ENCODE measurements around the gene SETD5. TPM values are rescaled to one million over a fixed set of nuclear protein-coding genes. Genes with fewer than 3 reads are reported as not detected.
A peak's percentile ranks its signal among the peaks of the same experiment; 100 is the strongest.

SETD5 gene
- total RNA-seq, 1 experiment from 2014 or later, result 279 TPM

DNA sequence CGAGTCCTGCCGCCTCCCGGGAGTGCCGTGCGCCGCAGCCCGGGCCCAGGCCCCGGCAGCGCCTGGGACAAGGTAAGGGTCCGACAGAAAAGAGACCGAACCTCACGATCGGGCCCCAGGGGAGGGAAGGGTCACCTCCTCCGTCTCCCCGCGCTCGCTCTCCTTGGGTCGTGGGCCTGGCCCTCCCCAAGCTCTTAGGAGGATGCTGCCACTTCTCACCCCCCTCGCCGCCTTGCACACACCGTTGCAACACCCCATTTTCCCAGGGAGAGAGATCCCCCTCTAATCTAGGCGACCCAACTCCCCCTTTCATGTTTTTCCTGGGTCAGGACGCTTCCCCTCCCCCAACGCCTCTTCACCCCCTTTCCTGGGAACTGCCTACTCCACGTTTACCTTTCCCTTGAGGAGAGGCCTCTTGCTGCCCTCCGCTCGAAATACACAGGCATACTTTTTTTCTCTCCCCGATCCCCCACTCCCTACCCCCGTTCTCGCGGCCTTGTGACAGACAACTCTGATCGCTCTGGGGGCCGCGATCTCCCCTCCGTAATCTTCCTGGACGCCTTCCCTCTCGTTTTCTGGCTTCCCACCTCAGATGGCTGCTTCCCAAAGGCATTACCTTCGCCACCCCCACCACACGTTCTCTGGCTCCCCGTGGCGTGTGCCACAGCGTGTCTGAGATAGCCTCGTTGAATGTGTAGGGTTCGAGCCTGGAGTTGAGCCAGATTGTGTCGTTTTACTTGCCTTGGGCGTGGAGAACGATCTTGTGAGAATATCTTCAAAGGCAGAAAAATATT, 688 bp downstream of the SETD5 start (continued):
- peak; percentile 2 for TF ChIP-seq ZNF281 (CRISPR knock-in tag; IDR thresholded peaks at IDR 0.05)
- TF ChIP-seq MYBL2 (CRISPR knock-in tag; IDR thresholded peaks at IDR 0.05), result no peak; the same call in 1 of the 2 replicates
- no peak for TF ChIP-seq ZNF263 (CRISPR knock-in tag; IDR thresholded peaks at IDR 0.05; ENCODE audit: low read depth)
- TF ChIP-seq ZNF138 (CRISPR knock-in tag; conservative IDR thresholded peaks at IDR 0.05), result no peak
- TF ChIP-seq, protein P1, sequence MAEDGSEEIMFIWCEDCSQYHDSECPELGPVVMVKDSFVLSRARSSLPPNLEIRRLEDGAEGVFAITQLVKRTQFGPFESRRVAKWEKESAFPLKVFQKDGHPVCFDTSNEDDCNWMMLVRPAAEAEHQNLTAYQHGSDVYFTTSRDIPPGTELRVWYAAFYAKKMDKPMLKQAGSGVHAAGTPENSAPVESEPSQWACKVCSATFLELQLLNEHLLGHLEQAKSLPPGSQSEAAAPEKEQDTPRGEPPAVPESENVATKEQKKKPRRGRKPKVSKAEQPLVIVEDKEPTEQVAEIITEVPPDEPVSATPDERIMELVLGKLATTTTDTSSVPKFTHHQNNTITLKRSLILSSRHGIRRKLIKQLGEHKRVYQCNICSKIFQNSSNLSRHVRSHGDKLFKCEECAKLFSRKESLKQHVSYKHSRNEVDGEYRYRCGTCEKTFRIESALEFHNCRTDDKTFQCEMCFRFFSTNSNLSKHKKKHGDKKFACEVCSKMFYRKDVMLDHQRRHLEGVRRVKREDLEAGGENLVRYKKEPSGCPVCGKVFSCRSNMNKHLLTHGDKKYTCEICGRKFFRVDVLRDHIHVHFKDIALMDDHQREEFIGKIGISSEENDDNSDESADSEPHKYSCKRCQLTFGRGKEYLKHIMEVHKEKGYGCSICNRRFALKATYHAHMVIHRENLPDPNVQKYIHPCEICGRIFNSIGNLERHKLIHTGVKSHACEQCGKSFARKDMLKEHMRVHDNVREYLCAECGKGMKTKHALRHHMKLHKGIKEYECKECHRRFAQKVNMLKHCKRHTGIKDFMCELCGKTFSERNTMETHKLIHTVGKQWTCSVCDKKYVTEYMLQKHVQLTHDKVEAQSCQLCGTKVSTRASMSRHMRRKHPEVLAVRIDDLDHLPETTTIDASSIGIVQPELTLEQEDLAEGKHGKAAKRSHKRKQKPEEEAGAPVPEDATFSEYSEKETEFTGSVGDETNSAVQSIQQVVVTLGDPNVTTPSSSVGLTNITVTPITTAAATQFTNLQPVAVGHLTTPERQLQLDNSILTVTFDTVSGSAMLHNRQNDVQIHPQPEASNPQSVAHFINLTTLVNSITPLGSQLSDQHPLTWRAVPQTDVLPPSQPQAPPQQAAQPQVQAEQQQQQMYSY (CRISPR knock-in tag; IDR thresholded peaks at IDR 0.05), result no peak
- no peak for TF ChIP-seq SMAD3 (CRISPR knock-in tag; IDR thresholded peaks at IDR 0.05; ENCODE audit: borderline replicate concordance)
- TF ChIP-seq PRRX2 (CRISPR knock-in tag; IDR thresholded peaks at IDR 0.05), result no peak
- TF ChIP-seq TP53 (CRISPR knock-in tag; IDR thresholded peaks at IDR 0.05), result no peak
- TF ChIP-seq, protein P2, sequence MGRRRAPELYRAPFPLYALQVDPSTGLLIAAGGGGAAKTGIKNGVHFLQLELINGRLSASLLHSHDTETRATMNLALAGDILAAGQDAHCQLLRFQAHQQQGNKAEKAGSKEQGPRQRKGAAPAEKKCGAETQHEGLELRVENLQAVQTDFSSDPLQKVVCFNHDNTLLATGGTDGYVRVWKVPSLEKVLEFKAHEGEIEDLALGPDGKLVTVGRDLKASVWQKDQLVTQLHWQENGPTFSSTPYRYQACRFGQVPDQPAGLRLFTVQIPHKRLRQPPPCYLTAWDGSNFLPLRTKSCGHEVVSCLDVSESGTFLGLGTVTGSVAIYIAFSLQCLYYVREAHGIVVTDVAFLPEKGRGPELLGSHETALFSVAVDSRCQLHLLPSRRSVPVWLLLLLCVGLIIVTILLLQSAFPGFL (CRISPR knock-in tag; IDR thresholded peaks at IDR 0.05; ENCODE audit: borderline replicate concordance), result no peak
- no peak; the same call in 1 of the 2 replicates for TF ChIP-seq SMAD4 (CRISPR knock-in tag; IDR thresholded peaks at IDR 0.05)
- TF ChIP-seq OVOL2 (CRISPR knock-in tag; IDR thresholded peaks at IDR 0.05; ENCODE audit: borderline replicate concordance), result no peak
- 0 out of 2 replicates have a peak, but pooled peaks have one; percentile 25 for TF ChIP-seq NFYB (CRISPR knock-in tag; conservative IDR thresholded peaks at IDR 0.05; ENCODE audit: low read depth)
- TF ChIP-seq TCF7 (CRISPR knock-in tag; IDR thresholded peaks at IDR 0.05; ENCODE audit: low read depth), result peak; percentile 64; the same call in 1 of the 2 replicates
- TF ChIP-seq ZNF416 (CRISPR knock-in tag; IDR thresholded peaks at IDR 0.05), result no peak
- TF ChIP-seq NR2C2 (CRISPR knock-in tag; IDR thresholded peaks at IDR 0.05), result no peak
- no peak for TF ChIP-seq ZMAT4 (CRISPR knock-in tag; IDR thresholded peaks at IDR 0.05)
- TF ChIP-seq FOXP1 (CRISPR knock-in tag; IDR thresholded peaks at IDR 0.05; ENCODE audit: borderline replicate concordance), result peak; percentile 41; the same call in 1 of the 2 replicates
- TF ChIP-seq, protein P3, sequence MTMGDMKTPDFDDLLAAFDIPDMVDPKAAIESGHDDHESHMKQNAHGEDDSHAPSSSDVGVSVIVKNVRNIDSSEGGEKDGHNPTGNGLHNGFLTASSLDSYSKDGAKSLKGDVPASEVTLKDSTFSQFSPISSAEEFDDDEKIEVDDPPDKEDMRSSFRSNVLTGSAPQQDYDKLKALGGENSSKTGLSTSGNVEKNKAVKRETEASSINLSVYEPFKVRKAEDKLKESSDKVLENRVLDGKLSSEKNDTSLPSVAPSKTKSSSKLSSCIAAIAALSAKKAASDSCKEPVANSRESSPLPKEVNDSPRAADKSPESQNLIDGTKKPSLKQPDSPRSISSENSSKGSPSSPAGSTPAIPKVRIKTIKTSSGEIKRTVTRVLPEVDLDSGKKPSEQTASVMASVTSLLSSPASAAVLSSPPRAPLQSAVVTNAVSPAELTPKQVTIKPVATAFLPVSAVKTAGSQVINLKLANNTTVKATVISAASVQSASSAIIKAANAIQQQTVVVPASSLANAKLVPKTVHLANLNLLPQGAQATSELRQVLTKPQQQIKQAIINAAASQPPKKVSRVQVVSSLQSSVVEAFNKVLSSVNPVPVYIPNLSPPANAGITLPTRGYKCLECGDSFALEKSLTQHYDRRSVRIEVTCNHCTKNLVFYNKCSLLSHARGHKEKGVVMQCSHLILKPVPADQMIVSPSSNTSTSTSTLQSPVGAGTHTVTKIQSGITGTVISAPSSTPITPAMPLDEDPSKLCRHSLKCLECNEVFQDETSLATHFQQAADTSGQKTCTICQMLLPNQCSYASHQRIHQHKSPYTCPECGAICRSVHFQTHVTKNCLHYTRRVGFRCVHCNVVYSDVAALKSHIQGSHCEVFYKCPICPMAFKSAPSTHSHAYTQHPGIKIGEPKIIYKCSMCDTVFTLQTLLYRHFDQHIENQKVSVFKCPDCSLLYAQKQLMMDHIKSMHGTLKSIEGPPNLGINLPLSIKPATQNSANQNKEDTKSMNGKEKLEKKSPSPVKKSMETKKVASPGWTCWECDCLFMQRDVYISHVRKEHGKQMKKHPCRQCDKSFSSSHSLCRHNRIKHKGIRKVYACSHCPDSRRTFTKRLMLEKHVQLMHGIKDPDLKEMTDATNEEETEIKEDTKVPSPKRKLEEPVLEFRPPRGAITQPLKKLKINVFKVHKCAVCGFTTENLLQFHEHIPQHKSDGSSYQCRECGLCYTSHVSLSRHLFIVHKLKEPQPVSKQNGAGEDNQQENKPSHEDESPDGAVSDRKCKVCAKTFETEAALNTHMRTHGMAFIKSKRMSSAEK (CRISPR knock-in tag; IDR thresholded peaks at IDR 0.05; ENCODE audit: borderline replicate concordance), result no peak
- 0 out of 2 replicates have a peak, but pooled peaks have one; percentile 18 for TF ChIP-seq MAX (CRISPR knock-in tag; IDR thresholded peaks at IDR 0.05)
- TF ChIP-seq RORB (CRISPR knock-in tag; IDR thresholded peaks at IDR 0.05), result no peak
- TF ChIP-seq ZNF396 (CRISPR knock-in tag; IDR thresholded peaks at IDR 0.05; ENCODE audit: borderline replicate concordance), result no peak
- no peak for TF ChIP-seq TEAD4 (CRISPR knock-in tag; IDR thresholded peaks at IDR 0.05)
- TF ChIP-seq CREB1 (CRISPR knock-in tag; IDR thresholded peaks at IDR 0.05), result no peak
- TF ChIP-seq ETV6 (CRISPR knock-in tag; IDR thresholded peaks at IDR 0.05), result no peak
- no peak for TF ChIP-seq E2F5 (CRISPR knock-in tag; IDR thresholded peaks at IDR 0.05)
- TF ChIP-seq TEAD1 (CRISPR knock-in tag; IDR thresholded peaks at IDR 0.05), result no peak
- TF ChIP-seq ZNF121 (CRISPR knock-in tag; IDR thresholded peaks at IDR 0.05), result no peak
